ENCODE measurements around the gene GVQW3.

Gene GVQW3

GRCh38 chr11:76380977-76381719, at the start of gene GVQW3, which contains the start of gene THAP12:
GVQW3 (plus strand) TSS chr11:76381323; CDS start chr11:76381829, 506 bp downstream.
THAP12 (minus strand) TSS chr11:76381132; CDS start chr11:76380836, 296 bp downstream.
- DNase-seq: peak in 1 of 2 experiments; percentile 94

GRCh38 chr11:76334826-76335389, 46.2 kb upstream of the GVQW3 start:
- no peak for DNase-seq

- no peak for DNase-seq
These were observed 45.3 kb upstream of the GVQW3 start for GRCh38 chr11:76335842-76336241.

GRCh38 chr11:76336597-76336996, 44.5 kb upstream of the GVQW3 start:
- DNase-seq: no peak

- no peak for DNase-seq
These were observed 43.7 kb upstream of the GVQW3 start for GRCh38 chr11:76337469-76337868.

- DNase-seq: no peak
These were observed 43.2 kb upstream of the GVQW3 start for GRCh38 chr11:76337923-76338322.

- DNase-seq: no peak
These were observed 41.9 kb upstream of the GVQW3 start for GRCh38 chr11:76339221-76339620.

- DNase-seq: no peak
These were observed 33.7 kb upstream of the GVQW3 start for GRCh38 chr11:76347466-76347865.

- DNase-seq: no peak
These were observed 32.8 kb upstream of the GVQW3 start for GRCh38 chr11:76348348-76348747.

GRCh38 chr11:76355172-76355571, 26.0 kb upstream of the GVQW3 start:
- no peak for DNase-seq

- no peak for DNase-seq
These were observed 19.7 kb upstream of the GVQW3 start for GRCh38 chr11:76361374-76361773.

GRCh38 chr11:76361776-76362175, 19.3 kb upstream of the GVQW3 start:
- no peak for DNase-seq

- no peak for DNase-seq
These were observed 18.4 kb upstream of the GVQW3 start for GRCh38 chr11:76362716-76363115.

GRCh38 chr11:76365038-76365679, 16.0 kb upstream of the GVQW3 start:
- DNase-seq: no peak

GRCh38 chr11:76368490-76368889, 12.6 kb upstream of the GVQW3 start:
- DNase-seq: no peak

- no peak for DNase-seq
These were observed 11.7 kb upstream of the GVQW3 start for GRCh38 chr11:76369406-76369805.

GRCh38 chr11:76371170-76371569, 10.0 kb upstream of the GVQW3 start:
- no peak for DNase-seq

GRCh38 chr11:76376746-76377558, 4.2 kb upstream of the GVQW3 start:
- no peak for DNase-seq

GRCh38 chr11:76379807-76380158, 1.3 kb upstream of the GVQW3 start:
- DNase-seq: no peak

GRCh38 chr11:76380159-76380976, 755 bp upstream of the GVQW3 start:
- DNase-seq: no peak

- DNase-seq: no peak
These were observed 1.1 kb downstream of the GVQW3 start for GRCh38 chr11:76382209-76382608.

GRCh38 chr11:76385903-76386302, 4.8 kb downstream of the GVQW3 start:
- DNase-seq: no peak
